ENCODE results near the gene DHODH.

DNA sequence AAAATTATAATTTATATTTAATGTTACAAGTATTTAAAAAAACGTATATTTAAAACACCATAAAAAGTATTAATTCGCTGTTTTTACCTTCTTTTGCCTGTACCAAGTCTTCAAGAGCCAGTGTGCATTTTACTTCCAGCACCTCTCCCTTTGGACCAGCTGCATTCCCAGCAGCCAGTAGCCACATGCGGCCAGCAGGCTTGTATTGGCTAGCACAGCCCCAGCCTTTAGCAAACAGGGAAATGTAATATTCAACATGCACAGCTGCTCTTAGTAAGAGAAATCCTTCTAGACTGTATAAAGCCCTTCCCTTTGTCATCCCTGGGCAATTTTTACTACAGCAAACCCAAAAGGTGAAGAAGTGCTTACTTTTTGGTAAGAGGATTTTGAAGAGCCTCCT lies 6.6 kb downstream of the DHODH start:
- TF ChIP-seq, protein P1, sequence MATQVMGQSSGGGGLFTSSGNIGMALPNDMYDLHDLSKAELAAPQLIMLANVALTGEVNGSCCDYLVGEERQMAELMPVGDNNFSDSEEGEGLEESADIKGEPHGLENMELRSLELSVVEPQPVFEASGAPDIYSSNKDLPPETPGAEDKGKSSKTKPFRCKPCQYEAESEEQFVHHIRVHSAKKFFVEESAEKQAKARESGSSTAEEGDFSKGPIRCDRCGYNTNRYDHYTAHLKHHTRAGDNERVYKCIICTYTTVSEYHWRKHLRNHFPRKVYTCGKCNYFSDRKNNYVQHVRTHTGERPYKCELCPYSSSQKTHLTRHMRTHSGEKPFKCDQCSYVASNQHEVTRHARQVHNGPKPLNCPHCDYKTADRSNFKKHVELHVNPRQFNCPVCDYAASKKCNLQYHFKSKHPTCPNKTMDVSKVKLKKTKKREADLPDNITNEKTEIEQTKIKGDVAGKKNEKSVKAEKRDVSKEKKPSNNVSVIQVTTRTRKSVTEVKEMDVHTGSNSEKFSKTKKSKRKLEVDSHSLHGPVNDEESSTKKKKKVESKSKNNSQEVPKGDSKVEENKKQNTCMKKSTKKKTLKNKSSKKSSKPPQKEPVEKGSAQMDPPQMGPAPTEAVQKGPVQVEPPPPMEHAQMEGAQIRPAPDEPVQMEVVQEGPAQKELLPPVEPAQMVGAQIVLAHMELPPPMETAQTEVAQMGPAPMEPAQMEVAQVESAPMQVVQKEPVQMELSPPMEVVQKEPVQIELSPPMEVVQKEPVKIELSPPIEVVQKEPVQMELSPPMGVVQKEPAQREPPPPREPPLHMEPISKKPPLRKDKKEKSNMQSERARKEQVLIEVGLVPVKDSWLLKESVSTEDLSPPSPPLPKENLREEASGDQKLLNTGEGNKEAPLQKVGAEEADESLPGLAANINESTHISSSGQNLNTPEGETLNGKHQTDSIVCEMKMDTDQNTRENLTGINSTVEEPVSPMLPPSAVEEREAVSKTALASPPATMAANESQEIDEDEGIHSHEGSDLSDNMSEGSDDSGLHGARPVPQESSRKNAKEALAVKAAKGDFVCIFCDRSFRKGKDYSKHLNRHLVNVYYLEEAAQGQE (IDR thresholded peaks at IDR 0.05; ENCODE audit: insufficient read depth in 1 of 2, low read depth in 2 of 2, low read length in 2 of 2) = no peak
- no peak for TF ChIP-seq POLR2AphosphoS5 (IDR thresholded peaks at IDR 0.05; ENCODE audit: low read depth, low read length)
- no peak for TF ChIP-seq SIN3A (IDR thresholded peaks at IDR 0.05; ENCODE audit: borderline replicate concordance, insufficient read depth, low read length)
- TF ChIP-seq TAF1 (IDR thresholded peaks at IDR 0.05; ENCODE audit: borderline replicate concordance, insufficient read depth, low read length) = no peak
- no peak for TF ChIP-seq FOXP2 (optimal IDR thresholded peaks at IDR 0.05; ENCODE audit: borderline replicate concordance, extremely low read depth, extremely low read length, insufficient read depth)
